Panc1 (cell line): ENCODE measurements around the gene CNTN3. TPM values are rescaled to one million over a fixed set of nuclear protein-coding genes. Genes with fewer than 3 reads are reported as not detected.

Experiments used
- ATAC-seq: fragments of 200-7000 bp; cut with Tn5 transposase; 2 replicates; pipeline ENCODE4 v1.9.1; 2020; ENCODE audit warnings: mild to moderate bottlenecking, moderate library complexity
- BruUV-seq: library from RNA; stranded (reverse); fragments of 400-500 nt; replicated peaks from 2 replicates; lab custom pipeline; 2021; lab: Mats Ljungman, UMichigan
- CTCF ChIA-PET: fragments of 300-600 bp; sonication (Branson Sonifier 250); formaldehyde crosslinking; loops from one replicate; lab custom pipeline; 2022; ENCODE audit warnings: antibody characterized with exemption; lab: Charles Lee
- POLR2A ChIA-PET: fragments of 300-600 bp; sonication (Branson Sonifier 250); formaldehyde crosslinking; loops from one replicate; lab custom pipeline; 2022; ENCODE audit warnings: antibody characterized with exemption; lab: Charles Lee
- DNase-seq: peaks from one replicate; pipeline ENCODE4 v3.0.0-alpha.2; 2010; ENCODE audit warnings: low read depth, low spot score
- H3K27ac ChIP-seq: 2 replicates; pipeline ENCODE4 v1.5.1; 2011; ENCODE audit warnings: mild to moderate bottlenecking, low read length, inconsistent platforms
- H3K27me3 ChIP-seq: fragments of 200-500 bp; sonication (Bioruptor generic); 2 replicates; pipeline ENCODE4 v1.6.0; 2014; ENCODE audit warnings: low read length, inconsistent platforms; ENCODE audit not compliant: control insufficient read depth, insufficient read depth
- H3K36me3 ChIP-seq: fragments of 200-500 bp; sonication (Bioruptor generic); 2 replicates; pipeline ENCODE4 v1.5.1; 2014; ENCODE audit warnings: inconsistent platforms, mild to moderate bottlenecking, low read length, moderate library complexity; ENCODE audit not compliant: control insufficient read depth, insufficient read depth
- H3K4me1 ChIP-seq: 2 replicates; pipeline ENCODE4 v1.5.1; 2011; ENCODE audit warnings: inconsistent platforms, mild to moderate bottlenecking, low read length, moderate library complexity; ENCODE audit not compliant: control insufficient read depth, insufficient read depth
- H3K4me3 ChIP-seq, 2 experiments: 2 replicates each; pipeline ENCODE4 v1.5.1; 2011 to 2012; ENCODE audit warnings: low read depth in 2 of 2, low read length in 2 of 2, mild to moderate bottlenecking in 2 of 2, inconsistent platforms in 1 of 2, moderate library complexity in 1 of 2
- H3K9me3 ChIP-seq: fragments of 200-500 bp; sonication (Bioruptor generic); 2 replicates; pipeline ENCODE4 v1.5.1; 2014; ENCODE audit warnings: low read depth, mild to moderate bottlenecking, inconsistent platforms, low read length, moderate library complexity; ENCODE audit not compliant: control insufficient read depth, insufficient read depth
- CTCF ChIP-seq: fragments of 450-650 bp; IDR thresholded peaks from 2 replicates; pipeline ENCODE4 v1.5.1; 2017; ENCODE audit warnings: mild to moderate bottlenecking
- POLR2AphosphoS5 ChIP-seq: IDR thresholded peaks from 2 replicates; pipeline ENCODE4 v1.6.1; 2012; ENCODE audit warnings: mild to moderate bottlenecking, low read depth, low read length, moderate library complexity
- REST ChIP-seq, 2 experiments: IDR thresholded peaks; 2 replicates each; pipeline ENCODE4 v1.6.1; 2011 to 2012; ENCODE audit warnings: low read depth in 2 of 2, control low read depth in 1 of 2, low read length in 1 of 2, mild to moderate bottlenecking in 1 of 2, moderate library complexity in 1 of 2; ENCODE audit not compliant: insufficient read depth in 1 of 2
- SIN3A ChIP-seq: IDR thresholded peaks from 2 replicates; pipeline ENCODE4 v1.6.1; 2012; ENCODE audit warnings: low read depth, mild to moderate bottlenecking, low read length, moderate library complexity, borderline replicate concordance; ENCODE audit not compliant: insufficient read depth
- TCF7L2 ChIP-seq: IDR thresholded peaks from 2 replicates; pipeline ENCODE4 v1.6.1; 2011; ENCODE audit warnings: mild to moderate bottlenecking, low read depth, low read length, inconsistent platforms
- in situ Hi-C: cut with HindIII; loops from 2 replicates; pipeline ENCODE4 v1.10.0; 2016; ENCODE audit warnings: low sequenced_read_pairs, low pct_unique_long_range_greater_than_20kb
- intact Hi-C: fragments of 100-400 bp; cut with micrococcal nuclease; formaldehyde crosslinking; loops from one replicate; pipeline ENCODE4 v1.10.0; 2022; ENCODE audit not compliant: unreplicated experiment
- total RNA-seq: library from RNA; stranded (reverse); gene quantifications from one replicate; pipeline ENCODE4 v1.2.1, GENCODE V29; 2021; ENCODE audit not compliant: unreplicated experiment

CNTN3 gene
- total RNA-seq, 1 experiment from 2014 or later = not detected

- DNase-seq = no peak
- intact Hi-C loops (no loop called here), in situ Hi-C loops (no loop called here)
- ChIA-PET POLR2A (no interaction called here), CTCF (no interaction called here)
- Histone ChIP-seq H3K4me1 (no peaks in the 10 kb centered on the region), H3K27ac (no peak overlapping the region), H3K4me3 (no peak overlapping the region), H3K27me3 (no peaks in the 10 kb centered on the region), H3K36me3 (no peaks in the 10 kb centered on the region), H3K9me3 (no peaks in the 10 kb centered on the region)
- TF ChIP-seq TCF7L2 (no peak), CTCF (no peak), POLR2AphosphoS5 (no peak), REST (IDR thresholded peaks at IDR 0.05; ENCODE audit: insufficient read depth in 1 of 2, low read depth in 2 of 2, low read length in 1 of 2) (no peak), SIN3A (no peak)
- BruUV-seq = no TSS peak
- no peak for ATAC-seq
Measured at GRCh38 chr3:74591342-74591741, 23.1 kb downstream of the CNTN3 start.

DNA sequence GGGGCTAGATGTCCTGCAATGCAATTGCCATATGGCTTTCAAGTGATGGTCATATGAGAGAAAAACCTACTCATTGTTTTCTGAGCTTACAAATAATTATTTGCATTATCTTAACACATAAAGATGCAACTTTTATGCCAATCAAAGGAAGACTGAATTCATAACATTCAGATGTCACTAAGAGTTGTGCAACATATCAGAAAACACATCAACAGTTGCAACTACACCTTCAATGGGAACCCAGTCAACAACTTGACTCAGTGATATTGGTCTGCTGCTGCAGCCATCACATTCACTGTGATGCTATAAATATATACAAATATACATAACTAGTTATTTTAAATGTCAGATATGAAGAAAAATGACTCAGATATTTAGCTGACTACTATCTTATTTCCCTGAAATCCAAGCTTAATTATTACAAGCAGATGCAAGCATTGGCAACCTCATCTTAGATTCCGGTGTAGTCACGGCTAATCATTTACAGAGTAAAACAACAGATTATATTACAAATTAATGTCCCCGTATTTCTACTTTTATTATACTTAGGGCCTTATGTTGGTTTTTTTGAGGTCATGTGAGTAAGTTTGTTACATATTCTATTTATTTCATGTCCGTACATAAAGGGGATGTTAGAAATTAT is 23.7 kb downstream of the CNTN3 start:
- in situ Hi-C loops = no loop called here
- CTCF ChIA-PET = no interaction called here
- Histone ChIP-seq H3K36me3 (no peaks in the 10 kb centered on the region), H3K9me3 (no peaks in the 10 kb centered on the region), H3K27me3 (no peaks in the 10 kb centered on the region), H3K4me1 (no peaks in the 10 kb centered on the region), H3K4me3 (no peak overlapping the region), H3K27ac (no peak overlapping the region)
- ATAC-seq (no peak), DNase-seq (no peak)
- POLR2A ChIA-PET = no interaction called here
- TF ChIP-seq POLR2AphosphoS5 (no peak), CTCF (no peak), TCF7L2 (no peak), SIN3A (no peak), REST (IDR thresholded peaks at IDR 0.05; ENCODE audit: insufficient read depth in 1 of 2, low read depth in 2 of 2, low read length in 1 of 2) (no peak)
- BruUV-seq = no TSS peak
- intact Hi-C loops = no loop called here
